ENCODE data around the gene EXOC2. TPM values are rescaled to one million over a fixed set of nuclear protein-coding genes. Genes with fewer than 3 reads are reported as not detected.
A peak's percentile ranks its signal among the peaks of the same experiment; 100 is the strongest.

The EXOC2 gene
- total RNA-seq, 1 donor from 2014 or later = 22.9 TPM

- no peak for TF ChIP-seq CTCF (conservative IDR thresholded peaks at IDR 0.05)
- peaks cover 49% of the 10 kb centered on the region for H3K27me3 Mint-ChIP-seq
- H3K36me3 Mint-ChIP-seq = no peaks in the 10 kb centered on the region
- peaks cover 15% of the 10 kb centered on the region for H3K4me1 Mint-ChIP-seq (ENCODE audit: unreplicated experiment)
- H3K9me3 Mint-ChIP-seq = no peaks in the 10 kb centered on the region
- DNase-seq (ENCODE audit: extremely low spot score, unreplicated experiment) = no peak
- no peak overlapping the region for H3K27ac Mint-ChIP-seq
- no peak overlapping the region for H3K4me3 Mint-ChIP-seq
Measured at GRCh38 chr6:713351-713750, 20.4 kb upstream of the EXOC2 start.

- DNase-seq (ENCODE audit: extremely low spot score, unreplicated experiment) = no peak
- H3K27me3 Mint-ChIP-seq = peaks cover 53% of the 10 kb centered on the region
- no peak overlapping the region for H3K4me3 Mint-ChIP-seq
- no peaks in the 10 kb centered on the region for H3K9me3 Mint-ChIP-seq
- TF ChIP-seq CTCF (conservative IDR thresholded peaks at IDR 0.05) = no peak
- no peak overlapping the region for H3K27ac Mint-ChIP-seq
- H3K36me3 Mint-ChIP-seq = no peaks in the 10 kb centered on the region
- peaks cover 15% of the 10 kb centered on the region for H3K4me1 Mint-ChIP-seq (ENCODE audit: unreplicated experiment)
Measured at GRCh38 chr6:712805-713204, 19.9 kb upstream of the EXOC2 start.

- no peak for DNase-seq (ENCODE audit: extremely low spot score, unreplicated experiment)
- Mint-ChIP-seq H3K27ac (no peak overlapping the region), H3K36me3 (no peaks in the 10 kb centered on the region), H3K27me3 (peaks cover 59% of the 10 kb centered on the region), H3K4me3 (no peak overlapping the region), H3K9me3 (no peaks in the 10 kb centered on the region), H3K4me1 (ENCODE audit: unreplicated experiment) (peaks cover 19% of the 10 kb centered on the region)
- TF ChIP-seq CTCF (conservative IDR thresholded peaks at IDR 0.05) = no peak
Measured at GRCh38 chr6:711925-712324, 19.0 kb upstream of the EXOC2 start.

- Mint-ChIP-seq H3K27ac (peak overlapping the region; percentile 91), H3K9me3 (no peaks in the 10 kb centered on the region), H3K4me3 (peak overlapping the region; percentile 92), H3K4me1 (ENCODE audit: unreplicated experiment) (peaks cover 19% of the 10 kb centered on the region), H3K27me3 (peaks cover 61% of the 10 kb centered on the region), H3K36me3 (no peaks in the 10 kb centered on the region)
- DNase-seq (ENCODE audit: extremely low spot score, unreplicated experiment) = no peak
- TF ChIP-seq CTCF (conservative IDR thresholded peaks at IDR 0.05) = no peak
Measured at GRCh38 chr6:710601-711571, 17.9 kb upstream of the EXOC2 start.

- peaks cover 57% of the 10 kb centered on the region for H3K27me3 Mint-ChIP-seq
- no peaks in the 10 kb centered on the region for H3K36me3 Mint-ChIP-seq
- no peak overlapping the region for H3K27ac Mint-ChIP-seq
- H3K4me3 Mint-ChIP-seq = peak overlapping the region; percentile 9
- H3K9me3 Mint-ChIP-seq = no peaks in the 10 kb centered on the region
- TF ChIP-seq CTCF (conservative IDR thresholded peaks at IDR 0.05) = no peak
- H3K4me1 Mint-ChIP-seq (ENCODE audit: unreplicated experiment) = peaks cover 19% of the 10 kb centered on the region
- no peak for DNase-seq (ENCODE audit: extremely low spot score, unreplicated experiment)
Measured at GRCh38 chr6:709471-710056, 16.6 kb upstream of the EXOC2 start.
